Chondrocyte (in vitro differentiated cells): ENCODE data around the gene ATP10A. TPM values are rescaled to one million over a fixed set of nuclear protein-coding genes. Genes with fewer than 3 reads are reported as not detected.

Experiments
- DNase-seq: peaks from one replicate; pipeline ENCODE4 v3.0.0; 2021; ENCODE audit warnings: mixed read lengths, low spot score
- H3K27ac Mint-ChIP-seq: one replicate; pipeline ENCODE4 v1.8.0; 2021; ENCODE audit warnings: mild to moderate bottlenecking, moderate library complexity, mixed read lengths; ENCODE audit not compliant: unreplicated experiment
- H3K27me3 Mint-ChIP-seq: 2 replicates; pipeline ENCODE4 v1.8.0; 2021; ENCODE audit warnings: low read depth, mixed read lengths
- H3K36me3 Mint-ChIP-seq: 2 replicates; pipeline ENCODE4 v1.8.0; 2021; ENCODE audit warnings: low read depth, mixed read lengths
- H3K4me1 Mint-ChIP-seq: 2 replicates; pipeline ENCODE4 v1.8.0; 2021; ENCODE audit warnings: low read depth, mild to moderate bottlenecking, mixed read lengths
- H3K4me3 Mint-ChIP-seq: one replicate; pipeline ENCODE4 v1.8.0; 2021; ENCODE audit warnings: mild to moderate bottlenecking, moderate library complexity, mixed read lengths; ENCODE audit not compliant: unreplicated experiment
- H3K9me3 Mint-ChIP-seq: 2 replicates; pipeline ENCODE4 v1.8.0; 2021; ENCODE audit warnings: low read depth, mixed read lengths
- CTCF ChIP-seq: fragments of 200-600 bp; sonication (generic); IDR thresholded peaks from 2 replicates; pipeline ENCODE4 v1.5.0; 2021; ENCODE audit warnings: antibody characterized with exemption, mild to moderate bottlenecking, moderate library complexity
- total RNA-seq: library from RNA; stranded (reverse); gene quantifications from 3 replicates; pipeline ENCODE4 v1.2.1, GENCODE V29; 2021

Gene ATP10A
- total RNA-seq, 1 donor from 2014 or later = 163 TPM

GRCh38 chr15:25665913-25666312 is 197.2 kb downstream of the ATP10A start:
- TF ChIP-seq CTCF = no peak
- peaks cover 37% of the 10 kb centered on the region for H3K4me1 Mint-ChIP-seq
- no peak overlapping the region for H3K4me3 Mint-ChIP-seq
- peak overlapping the region; percentile 35 for H3K27ac Mint-ChIP-seq
- no peaks in the 10 kb centered on the region for H3K27me3 Mint-ChIP-seq
- no peaks in the 10 kb centered on the region for H3K9me3 Mint-ChIP-seq
- no peak for DNase-seq
- H3K36me3 Mint-ChIP-seq = no peaks in the 10 kb centered on the region

GRCh38 chr15:25664761-25665160 is 198.4 kb downstream of the ATP10A start:
- no peak for TF ChIP-seq CTCF
- Mint-ChIP-seq H3K4me3 (no peak overlapping the region), H3K4me1 (peaks cover 25% of the 10 kb centered on the region), H3K9me3 (no peaks in the 10 kb centered on the region), H3K27me3 (no peaks in the 10 kb centered on the region), H3K36me3 (no peaks in the 10 kb centered on the region), H3K27ac (no peak overlapping the region)
- no peak for DNase-seq

- H3K9me3 Mint-ChIP-seq = no peaks in the 10 kb centered on the region
- no peaks in the 10 kb centered on the region for H3K27me3 Mint-ChIP-seq
- peaks cover 14% of the 10 kb centered on the region for H3K4me1 Mint-ChIP-seq
- H3K36me3 Mint-ChIP-seq = no peaks in the 10 kb centered on the region
- H3K27ac Mint-ChIP-seq = no peak overlapping the region
- H3K4me3 Mint-ChIP-seq = no peak overlapping the region
- TF ChIP-seq CTCF = no peak
- DNase-seq = no peak
These were observed 199.6 kb downstream of the ATP10A start for GRCh38 chr15:25663515-25663914.

GRCh38 chr15:25661898-25662297 is 201.2 kb downstream of the ATP10A start:
- H3K36me3 Mint-ChIP-seq = no peaks in the 10 kb centered on the region
- H3K27ac Mint-ChIP-seq = no peak overlapping the region
- no peak for DNase-seq
- TF ChIP-seq CTCF = peak; percentile 59
- H3K4me1 Mint-ChIP-seq = peaks cover 8% of the 10 kb centered on the region
- H3K9me3 Mint-ChIP-seq = no peaks in the 10 kb centered on the region
- H3K27me3 Mint-ChIP-seq = peaks cover 4% of the 10 kb centered on the region
- H3K4me3 Mint-ChIP-seq = no peak overlapping the region

- H3K27me3 Mint-ChIP-seq = peaks cover 4% of the 10 kb centered on the region
- no peak for TF ChIP-seq CTCF
- no peak for DNase-seq
- H3K9me3 Mint-ChIP-seq = no peaks in the 10 kb centered on the region
- no peak overlapping the region for H3K4me3 Mint-ChIP-seq
- no peaks in the 10 kb centered on the region for H3K4me1 Mint-ChIP-seq
- H3K36me3 Mint-ChIP-seq = no peaks in the 10 kb centered on the region
- no peak overlapping the region for H3K27ac Mint-ChIP-seq
These were observed 203.9 kb downstream of the ATP10A start for GRCh38 chr15:25659251-25659650.
